ENCODE results near the gene ZIC4. TPM values are rescaled to one million over a fixed set of nuclear protein-coding genes. Genes with fewer than 3 reads are reported as not detected.

ZIC4 gene
- polyA plus RNA-seq, 1 of the 3 experiments (the other 2 are of a cell fraction): 1.3 TPM

DNA sequence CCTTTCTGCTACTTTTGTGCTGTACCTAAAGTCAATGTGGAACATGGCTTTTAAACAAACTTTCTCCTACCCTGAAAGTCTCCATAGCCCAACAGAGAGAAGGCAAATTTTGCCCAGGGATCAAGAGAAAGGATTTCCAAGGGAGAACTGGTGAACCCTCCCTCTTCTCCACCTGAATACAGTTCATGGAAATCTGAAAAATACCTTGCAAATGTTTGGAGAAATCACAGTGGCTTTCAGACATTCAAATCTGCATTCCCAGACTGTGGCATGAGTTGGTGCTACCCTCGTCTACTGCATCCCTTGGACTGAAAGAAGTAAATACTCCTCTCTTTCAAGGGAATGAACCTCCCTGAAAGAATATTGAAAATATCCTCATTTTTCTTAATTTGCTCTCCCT is 38.7 kb downstream of the ZIC4 start:
- Histone ChIP-seq H4K20me1 (ENCODE audit: insufficient read depth) (no peaks in the 10 kb centered on the region), H2AFZ (ENCODE audit: low read depth) (no peak overlapping the region), H3K79me2 (ENCODE audit: insufficient read depth) (no peaks in the 10 kb centered on the region), H3F3A (replicated peaks; ENCODE audit: insufficient read depth) (no peaks in the 10 kb centered on the region), H3K4me1 (ENCODE audit: control insufficient read depth in 1 of 2, insufficient read depth in 2 of 2, low read depth in 1 of 2, low read length in 1 of 2) (no peaks in the 10 kb centered on the region), H3K9me3 (no peaks in the 10 kb centered on the region), H3K4me2 (no peak overlapping the region), H3K9me2 (no peaks in the 10 kb centered on the region), H3K4me3 (ENCODE audit: low read depth in 2 of 2, low read length in 1 of 2) (no peak overlapping the region), H3K36me3 (replicated peaks in 1 of 2; ENCODE audit: control insufficient read depth in 1 of 2, insufficient read depth in 2 of 2, low read length in 1 of 2) (no peaks in the 10 kb centered on the region), H3K9ac (no peak overlapping the region), H3K27ac (ENCODE audit: low read depth in 2 of 2, low read length in 1 of 2) (no peak overlapping the region), H3K27me3 (ENCODE audit: insufficient read depth) (peaks cover 67% of the 10 kb centered on the region)
- ChIA-PET CTCF (interaction anchor here (1.0 kb wide), 1 partner anchor 11 kb away, joined by 3 read pairs; no protein-coding TSS in a partner anchor), POLR2A (no interaction called here)
- TF ChIP-seq, protein P1, sequence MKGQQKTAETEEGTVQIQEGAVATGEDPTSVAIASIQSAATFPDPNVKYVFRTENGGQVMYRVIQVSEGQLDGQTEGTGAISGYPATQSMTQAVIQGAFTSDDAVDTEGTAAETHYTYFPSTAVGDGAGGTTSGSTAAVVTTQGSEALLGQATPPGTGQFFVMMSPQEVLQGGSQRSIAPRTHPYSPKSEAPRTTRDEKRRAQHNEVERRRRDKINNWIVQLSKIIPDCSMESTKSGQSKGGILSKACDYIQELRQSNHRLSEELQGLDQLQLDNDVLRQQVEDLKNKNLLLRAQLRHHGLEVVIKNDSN (IDR thresholded peaks at IDR 0.05; ENCODE audit: borderline replicate concordance, low read depth): no peak
- TF ChIP-seq FOXM1 (IDR thresholded peaks at IDR 0.05; ENCODE audit: low read depth) (no peak), RCOR1 (IDR thresholded peaks at IDR 0.05; ENCODE audit: low read length) (no peak), FOSL2 (IDR thresholded peaks at IDR 0.05; ENCODE audit: borderline replicate concordance, low read depth) (no peak), MEF2A (IDR thresholded peaks at IDR 0.05; ENCODE audit: borderline replicate concordance, low read depth) (no peak), TAF1 (IDR thresholded peaks at IDR 0.05; ENCODE audit: borderline replicate concordance, low read depth, low read length) (no peak), EZH2phosphoT487 (IDR thresholded peaks at IDR 0.05; ENCODE audit: borderline replicate concordance, low read depth) (no peak), RXRA (IDR thresholded peaks at IDR 0.05; ENCODE audit: borderline replicate concordance, low read depth) (no peak), RAD21 (IDR thresholded peaks at IDR 0.05; ENCODE audit: low read length) (no peak), NRF1 (IDR thresholded peaks at IDR 0.05; ENCODE audit: low read depth, low read length) (no peak)
- TF ChIP-seq, protein P2, sequence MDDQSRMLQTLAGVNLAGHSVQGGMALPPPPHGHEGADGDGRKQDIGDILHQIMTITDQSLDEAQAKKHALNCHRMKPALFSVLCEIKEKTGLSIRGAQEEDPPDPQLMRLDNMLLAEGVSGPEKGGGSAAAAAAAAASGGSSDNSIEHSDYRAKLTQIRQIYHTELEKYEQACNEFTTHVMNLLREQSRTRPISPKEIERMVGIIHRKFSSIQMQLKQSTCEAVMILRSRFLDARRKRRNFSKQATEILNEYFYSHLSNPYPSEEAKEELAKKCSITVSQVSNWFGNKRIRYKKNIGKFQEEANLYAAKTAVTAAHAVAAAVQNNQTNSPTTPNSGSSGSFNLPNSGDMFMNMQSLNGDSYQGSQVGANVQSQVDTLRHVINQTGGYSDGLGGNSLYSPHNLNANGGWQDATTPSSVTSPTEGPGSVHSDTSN (IDR thresholded peaks at IDR 0.05): no peak
- TF ChIP-seq, protein P3, sequence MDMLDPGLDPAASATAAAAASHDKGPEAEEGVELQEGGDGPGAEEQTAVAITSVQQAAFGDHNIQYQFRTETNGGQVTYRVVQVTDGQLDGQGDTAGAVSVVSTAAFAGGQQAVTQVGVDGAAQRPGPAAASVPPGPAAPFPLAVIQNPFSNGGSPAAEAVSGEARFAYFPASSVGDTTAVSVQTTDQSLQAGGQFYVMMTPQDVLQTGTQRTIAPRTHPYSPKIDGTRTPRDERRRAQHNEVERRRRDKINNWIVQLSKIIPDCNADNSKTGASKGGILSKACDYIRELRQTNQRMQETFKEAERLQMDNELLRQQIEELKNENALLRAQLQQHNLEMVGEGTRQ (IDR thresholded peaks at IDR 0.05; ENCODE audit: borderline replicate concordance, low read depth, low read length): no peak
- TF ChIP-seq, protein P4, sequence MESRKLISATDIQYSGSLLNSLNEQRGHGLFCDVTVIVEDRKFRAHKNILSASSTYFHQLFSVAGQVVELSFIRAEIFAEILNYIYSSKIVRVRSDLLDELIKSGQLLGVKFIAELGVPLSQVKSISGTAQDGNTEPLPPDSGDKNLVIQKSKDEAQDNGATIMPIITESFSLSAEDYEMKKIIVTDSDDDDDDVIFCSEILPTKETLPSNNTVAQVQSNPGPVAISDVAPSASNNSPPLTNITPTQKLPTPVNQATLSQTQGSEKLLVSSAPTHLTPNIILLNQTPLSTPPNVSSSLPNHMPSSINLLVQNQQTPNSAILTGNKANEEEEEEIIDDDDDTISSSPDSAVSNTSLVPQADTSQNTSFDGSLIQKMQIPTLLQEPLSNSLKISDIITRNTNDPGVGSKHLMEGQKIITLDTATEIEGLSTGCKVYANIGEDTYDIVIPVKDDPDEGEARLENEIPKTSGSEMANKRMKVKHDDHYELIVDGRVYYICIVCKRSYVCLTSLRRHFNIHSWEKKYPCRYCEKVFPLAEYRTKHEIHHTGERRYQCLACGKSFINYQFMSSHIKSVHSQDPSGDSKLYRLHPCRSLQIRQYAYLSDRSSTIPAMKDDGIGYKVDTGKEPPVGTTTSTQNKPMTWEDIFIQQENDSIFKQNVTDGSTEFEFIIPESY (IDR thresholded peaks at IDR 0.05; ENCODE audit: borderline replicate concordance, low read depth): no peak
- 0% methylated on average over 1 of the region's 1 CpG for WGBS (ENCODE audit: low lambda C conversion rate)
- no peak for DNase-seq
